ENCODE measurements around the gene ARHGAP36.

ARHGAP36 gene

GRCh38 chrX:131058136-131058868 lies at the start of gene ARHGAP36:
Gene ARHGAP36 (plus strand): TSS chrX:131058346. CDS start chrX:131081666, 23,320 bp downstream.
- DNase-seq (ENCODE audit: extremely low spot score, insufficient read length, low read depth): no peak
- no peak for FAIRE-seq

GRCh38 chrX:131010186-131010585 lies 48.0 kb upstream of the ARHGAP36 start:
- no peak for DNase-seq (ENCODE audit: extremely low spot score, insufficient read length, low read depth)
- FAIRE-seq: no peak

- FAIRE-seq (no peak), DNase-seq (ENCODE audit: extremely low spot score, insufficient read length, low read depth) (no peak)
Measured at GRCh38 chrX:131025336-131025735, 32.8 kb upstream of the ARHGAP36 start.

- no peak for DNase-seq (ENCODE audit: extremely low spot score, insufficient read length, low read depth)
- no peak for FAIRE-seq
Measured at GRCh38 chrX:131032354-131033230, 25.6 kb upstream of the ARHGAP36 start.

- DNase-seq (ENCODE audit: extremely low spot score, insufficient read length, low read depth) (no peak), FAIRE-seq (no peak)
Measured at GRCh38 chrX:131034063-131034462, 24.1 kb upstream of the ARHGAP36 start.

- no peak for FAIRE-seq
- no peak for DNase-seq (ENCODE audit: extremely low spot score, insufficient read length, low read depth)
Measured at GRCh38 chrX:131040781-131041180, 17.4 kb upstream of the ARHGAP36 start.

- FAIRE-seq (no peak), DNase-seq (ENCODE audit: extremely low spot score, insufficient read length, low read depth) (no peak)
Measured at GRCh38 chrX:131041667-131042066, 16.5 kb upstream of the ARHGAP36 start.

GRCh38 chrX:131045726-131046125 lies 12.4 kb upstream of the ARHGAP36 start:
- no peak for FAIRE-seq
- DNase-seq (ENCODE audit: extremely low spot score, insufficient read length, low read depth): no peak

GRCh38 chrX:131046596-131046995 lies 11.6 kb upstream of the ARHGAP36 start:
- DNase-seq (ENCODE audit: extremely low spot score, insufficient read length, low read depth) (no peak), FAIRE-seq (no peak)

- DNase-seq (ENCODE audit: extremely low spot score, insufficient read length, low read depth) (no peak), FAIRE-seq (no peak)
Measured at GRCh38 chrX:131047180-131047579, 11.0 kb upstream of the ARHGAP36 start.

- FAIRE-seq: no peak
- no peak for DNase-seq (ENCODE audit: extremely low spot score, insufficient read length, low read depth)
Measured at GRCh38 chrX:131053076-131053475, 5.1 kb upstream of the ARHGAP36 start.

GRCh38 chrX:131054906-131055305 lies 3.2 kb upstream of the ARHGAP36 start:
- no peak for FAIRE-seq

GRCh38 chrX:131057706-131058105 lies 440 bp upstream of the ARHGAP36 start:
- FAIRE-seq (no peak), DNase-seq (ENCODE audit: extremely low spot score, insufficient read length, low read depth) (no peak)

More at GRCh38 chrX:131054906-131055305, 3.2 kb upstream of the ARHGAP36 start:
- DNase-seq (ENCODE audit: extremely low spot score, insufficient read length, low read depth): no peak

- no peak for DNase-seq (ENCODE audit: extremely low spot score, insufficient read length, low read depth)
- no peak for FAIRE-seq
Measured at GRCh38 chrX:131059246-131059645, 1.1 kb downstream of the ARHGAP36 start.

GRCh38 chrX:131060147-131060546 lies 2.0 kb downstream of the ARHGAP36 start:
- no peak for DNase-seq (ENCODE audit: extremely low spot score, insufficient read length, low read depth)
- no peak for FAIRE-seq

GRCh38 chrX:131061306-131061705 lies 3.2 kb downstream of the ARHGAP36 start:
- no peak for FAIRE-seq

GRCh38 chrX:131063613-131064012 lies 5.5 kb downstream of the ARHGAP36 start:
- no peak for DNase-seq (ENCODE audit: extremely low spot score, insufficient read length, low read depth)
- no peak for FAIRE-seq

More at GRCh38 chrX:131061306-131061705, 3.2 kb downstream of the ARHGAP36 start:
- DNase-seq (ENCODE audit: extremely low spot score, insufficient read length, low read depth): no peak

- DNase-seq (ENCODE audit: extremely low spot score, insufficient read length, low read depth): no peak
- no peak for FAIRE-seq
Measured at GRCh38 chrX:131066237-131066636, 8.1 kb downstream of the ARHGAP36 start.

GRCh38 chrX:131067216-131067615 lies 9.1 kb downstream of the ARHGAP36 start:
- DNase-seq (ENCODE audit: extremely low spot score, insufficient read length, low read depth) (no peak), FAIRE-seq (no peak)

GRCh38 chrX:131067846-131068745 lies 9.9 kb downstream of the ARHGAP36 start:
- FAIRE-seq (no peak), DNase-seq (ENCODE audit: extremely low spot score, insufficient read length, low read depth) (no peak)
